GM10266 (cell line): Measurements from ENCODE around the gene ARAP3.

Experiments used
- DNase-seq: peaks from one replicate; pipeline ENCODE4 v3.0.0; 2012; ENCODE audit errors: extremely low spot score
- CTCF ChIP-seq: IDR thresholded peaks from 2 replicates; pipeline ENCODE4 v1.5.1; 2012; ENCODE audit warnings: mild to moderate bottlenecking, low read depth; ENCODE audit not compliant: control insufficient read depth, insufficient read depth; ENCODE audit errors: missing control alignments

The ARAP3 gene

GRCh38 chr5:141657404-141657803 is 24.6 kb downstream of the ARAP3 start:
- no peak for TF ChIP-seq CTCF
- DNase-seq: no peak

- no peak for TF ChIP-seq CTCF
- DNase-seq: no peak
Observed at GRCh38 chr5:141656396-141656795, 25.6 kb downstream of the ARAP3 start.

- DNase-seq: no peak
- no peak for TF ChIP-seq CTCF
Observed at GRCh38 chr5:141655020-141655419, 27.0 kb downstream of the ARAP3 start.

- TF ChIP-seq CTCF: no peak
- no peak for DNase-seq
Observed at GRCh38 chr5:141654298-141654697, 27.7 kb downstream of the ARAP3 start.

GRCh38 chr5:141651728-141652105 is 30.3 kb downstream of the ARAP3 start:
- no peak for TF ChIP-seq CTCF
- DNase-seq: no peak

GRCh38 chr5:141650851-141651727 is 30.9 kb downstream of the ARAP3 start, which contains the start of gene FCHSD1:
TSS of gene FCHSD1 (minus strand) at chr5:141651418. CDS start at chr5:141651368, 50 bp downstream.
- DNase-seq: peak; percentile 96
- no peak for TF ChIP-seq CTCF

GRCh38 chr5:141649972-141650371 is 32.1 kb downstream of the ARAP3 start:
- no peak for DNase-seq
- TF ChIP-seq CTCF: no peak
